Suppressor macrophage treated with lipopolysaccharide for 4 hours (primary cell): ENCODE data around the gene SYNGR3.

Experiments
- DNase-seq: peaks from one replicate; pipeline ENCODE4 v3.0.0-alpha.2; 2020

The SYNGR3 gene

DNA sequence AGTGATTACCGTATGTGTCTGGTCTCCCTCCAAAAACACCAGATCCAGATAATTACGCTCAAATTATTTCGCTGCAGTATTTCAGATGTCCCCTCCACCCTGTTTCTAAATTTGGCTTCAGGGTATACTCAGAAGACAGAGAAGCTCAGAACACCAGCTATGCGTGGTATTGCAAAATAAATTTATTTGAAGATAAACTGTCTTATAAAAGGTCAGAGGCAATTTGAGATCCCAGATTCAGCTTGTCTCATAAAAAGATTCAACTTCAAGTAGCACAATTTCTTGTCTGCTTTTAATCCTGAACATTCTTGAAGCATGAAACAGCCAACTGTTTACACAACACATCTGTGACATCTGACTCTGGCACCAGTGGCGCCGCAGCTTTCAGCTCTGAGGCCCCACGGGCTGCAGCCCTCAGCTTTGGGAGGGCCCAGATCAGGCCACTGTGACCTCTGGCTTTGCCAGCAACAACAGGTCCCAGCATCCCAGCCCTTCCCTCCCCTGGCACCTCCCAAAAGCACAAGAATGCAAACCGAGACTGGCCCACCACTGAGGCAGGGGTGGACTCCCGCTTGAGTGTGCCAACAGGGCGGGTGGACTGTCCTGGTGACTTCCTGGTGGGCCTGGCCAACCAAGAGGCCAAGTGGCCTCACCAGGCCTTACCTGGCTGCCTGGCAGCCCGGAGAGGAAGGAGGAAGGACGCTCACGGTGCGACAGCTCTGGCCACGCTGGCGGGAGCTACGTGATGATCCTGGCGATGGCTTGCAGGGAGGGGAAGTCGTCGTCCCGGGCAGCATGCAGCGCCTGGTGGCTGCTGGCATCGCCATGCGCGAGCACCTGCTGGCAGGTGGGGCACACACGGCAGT is 8.0 kb downstream of the SYNGR3 start:
- DNase-seq: no peak

DNA sequence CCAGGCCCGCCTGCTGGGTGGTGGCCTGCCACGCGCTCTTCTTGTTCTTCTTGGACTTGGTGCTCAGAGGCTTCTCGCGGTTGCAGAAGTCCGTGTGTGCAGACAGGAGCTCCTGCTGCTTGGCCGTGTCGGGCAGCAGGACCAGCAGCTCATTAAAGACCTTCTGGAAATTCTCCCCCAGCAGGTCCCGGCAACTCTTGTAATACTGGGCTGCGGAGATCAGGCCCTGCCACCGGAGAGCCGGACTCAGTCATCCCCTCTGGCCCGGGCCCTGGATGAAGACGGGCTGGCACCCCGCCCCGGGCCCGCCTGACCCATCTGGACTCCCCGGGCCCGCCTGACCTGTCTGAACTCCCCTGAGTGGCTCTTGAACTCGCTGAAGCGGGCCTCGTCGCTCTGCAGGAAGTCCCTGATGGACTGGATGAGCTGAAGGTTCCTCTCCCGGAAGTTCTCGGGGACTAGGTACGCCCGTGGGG is 8.6 kb downstream of the SYNGR3 start:
- no peak for DNase-seq

DNA sequence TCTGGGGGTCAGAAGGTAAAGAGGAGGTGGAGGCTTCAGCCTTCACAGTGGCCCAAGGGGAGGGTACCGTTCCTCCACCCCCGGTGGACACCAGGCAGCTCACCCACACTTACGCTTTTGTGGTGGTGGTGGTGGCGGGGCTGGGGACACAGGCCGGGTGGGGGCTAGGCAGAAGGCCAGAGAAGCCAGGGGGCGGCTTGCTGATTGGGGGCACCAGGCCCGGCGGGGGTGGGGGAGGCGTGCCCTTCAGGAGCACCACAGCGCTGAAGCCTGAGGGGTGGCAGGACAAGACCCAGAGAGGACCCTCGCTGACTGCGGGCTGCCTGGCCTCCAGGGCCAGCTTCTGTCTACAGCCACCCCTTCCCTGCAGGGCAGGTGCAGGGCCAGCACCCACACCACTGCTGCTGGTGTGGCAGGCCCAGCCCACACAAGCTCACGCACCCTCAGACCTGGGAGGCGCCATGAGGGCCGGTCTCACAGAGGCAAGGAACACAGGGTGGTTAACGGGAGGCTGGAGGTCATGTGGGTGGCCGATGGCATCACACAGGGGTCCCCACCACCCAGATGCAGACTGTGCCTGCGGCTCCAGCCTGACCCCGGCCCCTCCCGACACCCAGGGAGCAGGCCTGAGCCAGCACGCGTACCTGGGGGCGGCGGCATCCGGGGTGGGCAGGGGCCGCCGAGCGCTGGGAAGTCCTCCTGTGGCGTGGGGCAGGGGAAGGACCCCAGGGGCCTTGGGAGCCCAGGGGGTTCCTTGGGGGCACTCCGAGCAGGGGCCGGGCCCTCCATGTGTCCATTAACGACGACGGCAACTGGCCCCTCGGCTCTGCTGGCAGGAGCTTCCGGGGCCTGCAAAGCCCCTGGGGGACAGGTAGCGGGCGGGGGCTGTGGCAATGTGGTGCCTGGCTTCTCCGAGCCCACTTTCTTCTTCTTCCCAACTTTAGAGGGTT is 9.4 kb downstream of the SYNGR3 start:
- no peak for DNase-seq

DNA sequence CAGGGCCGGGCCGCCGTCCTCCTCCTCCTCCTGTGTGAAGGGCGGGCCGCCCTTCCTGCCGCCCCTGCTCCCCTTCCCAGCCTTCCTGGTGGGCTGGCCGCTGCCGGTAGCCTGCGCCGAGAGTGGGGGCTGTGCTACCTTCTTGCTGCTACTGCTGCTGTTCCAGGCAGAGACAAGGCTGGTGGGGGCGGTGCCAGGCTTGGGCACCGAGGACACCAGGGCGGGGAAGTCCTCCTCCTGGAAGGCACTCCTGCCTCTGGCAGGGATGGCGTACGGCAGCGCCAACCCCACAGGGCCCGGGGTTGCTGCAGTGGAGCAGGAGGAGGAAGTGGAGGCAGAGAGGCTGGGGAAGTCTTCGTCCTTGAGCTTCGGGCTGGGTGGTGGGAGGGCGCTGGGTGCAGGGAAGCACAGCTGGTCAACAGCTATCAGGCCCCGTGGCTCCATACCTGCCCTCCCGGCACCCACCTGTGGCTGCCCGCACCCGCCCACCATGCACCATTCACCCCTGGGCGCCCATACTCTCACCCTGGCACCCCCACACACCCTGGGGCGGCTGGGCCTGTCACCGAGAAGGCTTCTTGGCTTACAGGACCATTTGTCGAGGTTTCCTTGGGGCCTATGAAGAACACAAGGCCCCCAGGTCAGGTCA is 10.2 kb downstream of the SYNGR3 start:
- no peak for DNase-seq

GRCh38 chr16:2001035-2001434 is 11.3 kb downstream of the SYNGR3 start:
- no peak for DNase-seq

DNA sequence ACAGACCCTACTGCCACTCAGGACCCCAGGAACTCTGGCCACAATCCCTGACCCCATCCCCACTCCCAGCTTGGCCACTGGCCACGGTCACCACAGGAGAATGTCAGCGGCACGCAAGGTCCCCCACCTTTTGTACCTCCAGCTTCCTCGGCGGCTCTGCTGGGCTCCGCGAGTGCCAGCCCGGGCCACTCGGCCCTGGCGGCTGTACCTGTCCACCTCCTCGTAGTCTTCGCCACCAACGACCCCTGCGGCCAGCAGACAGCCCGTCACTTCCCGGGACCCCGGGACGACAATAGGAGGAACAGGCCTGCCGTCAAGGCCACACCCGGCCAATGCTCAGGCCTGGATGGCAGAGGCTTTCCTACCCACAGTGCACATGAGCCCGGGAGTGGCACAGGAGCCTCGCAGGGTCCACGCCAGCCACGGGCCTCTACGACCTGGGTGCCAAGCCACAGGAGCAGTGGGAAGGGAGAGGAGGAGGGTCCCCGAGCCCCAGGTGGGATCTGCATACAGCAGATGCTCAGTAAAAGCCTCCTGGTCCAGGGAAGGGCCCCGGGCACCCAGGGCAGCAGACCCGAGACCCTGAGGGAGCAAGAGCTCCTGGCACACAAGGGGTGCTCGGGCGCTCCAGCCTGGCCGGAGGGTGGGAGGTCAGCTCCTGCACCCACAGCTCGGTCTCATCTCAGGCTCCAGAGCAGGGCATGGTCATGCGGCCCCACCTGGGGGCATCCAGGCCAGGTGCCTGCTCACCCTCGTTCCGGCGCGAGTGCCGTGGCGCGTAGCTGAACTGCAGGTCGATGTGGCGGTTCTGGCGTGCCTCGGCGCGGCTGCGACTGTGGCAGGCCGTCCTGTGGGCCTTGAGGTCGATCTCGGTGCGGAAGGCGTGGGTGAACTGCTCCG is 11.9 kb downstream of the SYNGR3 start:
- no peak for DNase-seq

GRCh38 chr16:2002406-2003230 is 12.8 kb downstream of the SYNGR3 start:
- no peak for DNase-seq

- no peak for DNase-seq
These were observed 13.6 kb downstream of the SYNGR3 start for GRCh38 chr16:2003231-2003826.

DNA sequence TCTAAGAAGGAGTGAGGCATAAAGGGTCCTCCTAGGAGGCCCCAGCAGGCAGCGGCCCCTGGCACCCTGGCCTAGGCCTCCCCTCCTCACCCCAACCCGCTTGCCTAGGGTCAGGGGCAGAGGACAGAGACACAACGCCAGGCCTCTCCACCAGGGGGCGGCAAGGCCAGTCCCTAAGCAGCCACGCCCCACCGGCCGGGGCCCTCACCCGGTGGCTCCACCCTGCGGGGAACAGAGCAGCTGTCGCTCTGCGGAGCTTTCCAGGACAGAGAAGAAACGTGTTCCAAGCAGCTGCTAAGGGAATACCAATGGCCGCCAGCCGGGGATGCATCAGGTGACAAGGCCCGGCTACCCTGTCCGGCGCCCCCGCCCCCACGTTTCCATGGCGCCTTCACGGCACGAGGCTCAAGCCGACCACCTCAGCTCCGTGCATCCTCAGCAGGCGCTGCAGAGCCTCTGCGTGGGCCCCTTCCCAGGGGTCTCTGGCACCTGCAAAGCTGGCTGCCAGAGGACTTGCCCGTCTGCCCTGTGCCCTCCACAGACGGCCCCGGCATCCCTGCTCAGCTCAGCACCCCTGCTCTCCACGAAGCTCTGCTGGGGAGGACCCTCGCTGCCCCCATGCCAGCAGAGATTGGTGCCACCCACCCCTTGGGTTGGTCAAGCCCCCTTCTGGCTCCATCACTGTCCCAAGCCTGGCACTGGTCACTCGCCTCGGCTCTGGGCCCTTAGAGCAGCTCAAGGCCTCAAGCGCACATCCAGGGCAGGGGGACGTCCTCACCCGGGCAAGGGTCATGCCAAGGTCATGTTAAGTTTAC is 14.3 kb downstream of the SYNGR3 start:
- peak; percentile 96 for DNase-seq

- DNase-seq: peak; percentile 43
These were observed 15.2 kb downstream of the SYNGR3 start for GRCh38 chr16:2004795-2005517.

DNA sequence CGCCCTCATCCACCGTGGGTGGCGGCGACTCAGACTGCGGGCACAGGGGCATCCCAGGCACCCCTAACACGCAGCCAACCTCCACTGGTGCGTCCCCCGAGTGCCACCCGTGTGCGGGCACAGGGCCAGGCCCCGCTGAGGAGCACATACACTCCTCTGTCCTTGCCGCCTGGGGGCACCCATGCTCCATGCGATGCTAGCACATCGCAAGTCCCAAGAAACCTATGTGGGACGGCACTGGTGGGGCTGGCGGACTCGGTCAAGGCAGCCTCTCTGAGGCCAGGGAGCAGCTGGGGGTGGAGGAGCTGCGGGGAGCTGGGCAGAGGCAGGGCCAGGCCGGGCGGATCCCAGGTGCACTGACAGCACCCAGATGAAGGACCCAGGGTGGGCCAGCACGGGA is 15.9 kb downstream of the SYNGR3 start:
- peak; percentile 68 for DNase-seq

- DNase-seq: no peak
These were observed 16.5 kb downstream of the SYNGR3 start for GRCh38 chr16:2006317-2006716.

DNA sequence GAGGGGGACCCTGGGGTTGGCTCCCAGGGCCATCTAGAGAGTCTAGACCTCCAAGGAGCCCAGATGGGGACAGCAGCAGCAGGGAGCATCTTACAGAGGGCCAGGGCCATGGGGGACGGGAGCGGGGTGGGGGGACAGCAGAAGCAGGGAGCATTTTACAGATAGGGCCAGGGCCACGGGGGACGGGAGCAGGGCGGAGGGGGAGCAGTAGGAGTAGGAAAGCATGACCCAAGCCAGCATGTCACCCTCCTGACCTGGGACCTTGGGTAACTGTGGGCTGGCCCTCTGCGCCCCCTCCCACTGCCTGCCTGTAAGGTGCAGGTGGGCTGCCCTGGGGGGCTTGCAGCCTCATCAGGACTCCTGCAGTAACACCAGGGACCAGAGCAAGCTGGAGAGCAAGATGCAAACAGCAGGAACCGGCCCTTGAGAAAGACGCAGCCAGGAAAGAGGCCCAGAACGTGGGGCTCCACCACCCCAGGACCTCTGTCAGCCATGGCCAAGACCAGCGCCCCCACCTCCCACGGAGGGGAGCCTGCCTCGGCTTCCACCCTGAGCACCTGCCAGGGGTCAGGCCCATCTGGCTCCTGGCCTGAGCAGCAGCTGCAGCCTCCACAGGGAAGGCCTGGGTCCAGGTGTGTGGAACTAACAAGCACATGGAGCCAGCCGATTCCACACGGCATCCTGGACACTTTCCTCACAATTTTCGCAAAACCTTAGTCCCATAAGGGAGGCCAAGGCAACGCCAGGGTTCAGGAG is 17.5 kb downstream of the SYNGR3 start:
- no peak for DNase-seq

- DNase-seq: no peak
These were observed 18.3 kb downstream of the SYNGR3 start for GRCh38 chr16:2008009-2008526.

DNA sequence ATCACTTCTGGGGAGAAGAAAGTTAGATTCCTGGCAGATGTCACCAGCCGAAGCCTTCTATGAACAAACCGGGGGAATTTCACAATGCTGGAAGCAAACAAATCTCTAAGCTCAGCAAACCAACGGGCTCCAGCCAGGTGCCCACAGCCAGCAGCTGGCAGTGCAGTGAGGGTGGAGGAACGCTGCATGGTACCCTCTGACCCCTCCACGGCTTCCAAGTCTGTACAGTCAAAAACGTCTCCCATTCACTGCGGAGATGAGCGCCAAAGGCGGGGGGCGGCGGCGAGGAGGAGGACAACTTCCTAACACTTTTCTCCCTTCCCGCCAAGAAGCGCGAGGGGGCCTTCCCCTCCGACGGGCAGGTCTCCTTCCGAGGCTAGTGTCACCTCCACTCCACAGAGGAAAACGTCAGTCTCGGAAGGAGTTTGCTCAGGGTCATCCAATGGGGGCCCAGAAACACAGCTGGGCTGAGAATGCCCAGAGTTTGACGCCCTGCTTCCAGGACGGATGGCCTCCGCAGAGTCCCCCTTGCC is 18.9 kb downstream of the SYNGR3 start:
- peak; percentile 44 for DNase-seq

DNA sequence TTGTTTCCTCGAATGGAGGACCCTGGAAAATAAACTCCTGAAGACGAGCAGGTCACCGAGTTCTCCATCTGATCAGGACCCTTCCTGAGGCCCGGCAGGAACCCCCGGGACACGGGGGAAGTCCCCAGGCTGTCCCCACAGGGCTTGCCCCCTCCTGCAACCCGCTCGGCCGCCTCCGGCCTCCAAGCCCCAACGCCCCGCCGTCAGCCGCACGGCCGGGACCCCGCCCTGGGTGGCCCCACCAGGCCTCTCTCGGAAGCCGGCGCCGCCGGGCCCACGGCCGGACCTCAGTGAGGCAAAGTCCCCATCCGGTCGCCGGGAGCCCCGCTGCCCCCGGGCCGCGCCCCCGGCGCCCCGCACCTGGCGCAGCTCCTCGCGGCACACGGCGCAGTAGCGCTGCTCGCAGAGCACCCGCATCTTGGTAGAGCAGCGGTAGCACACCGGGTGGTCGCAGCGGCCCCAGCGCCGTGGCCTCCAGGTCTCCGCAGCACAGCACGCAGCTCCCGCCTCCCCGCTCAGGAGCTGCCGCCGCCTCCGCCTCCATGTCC is 19.5 kb downstream of the SYNGR3 start:
- peak; percentile 28 for DNase-seq

DNA sequence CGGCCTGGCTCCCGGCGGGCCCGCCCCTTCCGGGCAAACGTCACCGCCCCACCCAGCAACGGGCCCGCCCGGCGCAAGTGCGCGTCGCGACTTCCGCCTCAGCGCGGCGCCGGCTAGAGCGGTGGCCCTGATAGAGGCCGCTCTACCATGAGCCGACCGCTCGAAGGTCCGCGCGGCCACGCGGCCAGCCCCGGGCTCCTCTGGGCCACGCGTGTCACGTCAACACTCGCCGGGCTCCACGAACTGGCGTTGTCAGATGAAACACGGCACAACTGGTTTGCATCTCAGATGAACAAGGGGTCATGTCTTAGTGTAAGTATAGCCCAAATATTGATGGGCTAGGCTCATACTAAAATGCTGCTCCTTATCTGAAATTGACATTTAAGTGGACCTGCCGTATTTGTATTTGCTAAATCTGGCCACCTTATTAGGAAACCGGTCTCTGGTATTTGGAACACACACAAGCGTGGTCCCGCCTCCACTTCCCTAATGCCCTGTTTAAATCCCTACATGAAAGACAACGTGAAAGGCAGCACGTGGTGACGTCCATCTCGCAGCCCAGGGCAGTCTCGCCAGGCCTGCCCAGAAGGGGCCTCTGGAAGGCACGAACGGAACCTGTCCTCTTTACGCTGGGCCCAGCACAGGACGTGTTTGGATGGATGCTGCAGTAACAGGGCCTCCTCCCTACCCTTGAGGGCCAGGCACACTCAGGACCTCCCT is 20.2 kb downstream of the SYNGR3 start, which contains the start of gene ZNF598:
Gene ZNF598, minus strand, starts transcription at position 31 of the 720 bp plus-strand sequence.
- DNase-seq: peak; percentile 95
